ENCODE measurements around the gene KIF6.

Gene KIF6

GRCh38 chr6:39646751-39647420, 78.3 kb downstream of the KIF6 start:
- no peak overlapping the region for H2AFZ ChIP-seq (ENCODE audit: low read depth, low read length, severe bottlenecking)
- no peak overlapping the region for H3K4me2 ChIP-seq (ENCODE audit: low read depth, low read length, poor library complexity, severe bottlenecking)
- H3K27me3 ChIP-seq (ENCODE audit: low read length) = no peaks in the 10 kb centered on the region
- no peaks in the 10 kb centered on the region for H3K79me2 ChIP-seq (ENCODE audit: insufficient read depth, low read length)
- no peaks in the 10 kb centered on the region for H3K36me3 ChIP-seq (ENCODE audit: low read length)
- no peak overlapping the region for H3K27ac ChIP-seq (ENCODE audit: low read depth, low read length)
- no peak overlapping the region for H3K4me3 ChIP-seq (ENCODE audit: insufficient read depth, low read length, poor library complexity, severe bottlenecking)
- TF ChIP-seq CTCF (IDR thresholded peaks at IDR 0.05; ENCODE audit: insufficient read depth, low read length, poor library complexity, severe bottlenecking) = no peak
- no peak for TF ChIP-seq EZH2phosphoT487 (conservative IDR thresholded peaks at IDR 0.05; ENCODE audit: low read length)
- no peaks in the 10 kb centered on the region for H3K9me2 ChIP-seq (replicated peaks; ENCODE audit: insufficient read depth, low read length)
- no peaks in the 10 kb centered on the region for H3K9me3 ChIP-seq (ENCODE audit: insufficient read depth, low read length)
- H3K9ac ChIP-seq (ENCODE audit: low read length) = no peak overlapping the region
- no peaks in the 10 kb centered on the region for H3F3A ChIP-seq (ENCODE audit: insufficient read depth)
- no peaks in the 10 kb centered on the region for H4K20me1 ChIP-seq (ENCODE audit: low read depth, low read length)

GRCh38 chr6:39642270-39642669, 82.9 kb downstream of the KIF6 start:
- H3K27me3 ChIP-seq (ENCODE audit: low read length) = no peaks in the 10 kb centered on the region
- no peak overlapping the region for H2AFZ ChIP-seq (ENCODE audit: low read depth, low read length, severe bottlenecking)
- no peak overlapping the region for H3K9ac ChIP-seq (ENCODE audit: low read length)
- H3F3A ChIP-seq (ENCODE audit: insufficient read depth) = no peaks in the 10 kb centered on the region
- H3K9me3 ChIP-seq (ENCODE audit: insufficient read depth, low read length) = no peaks in the 10 kb centered on the region
- no peak overlapping the region for H3K4me3 ChIP-seq (ENCODE audit: insufficient read depth, low read length, poor library complexity, severe bottlenecking)
- H4K20me1 ChIP-seq (ENCODE audit: low read depth, low read length) = no peaks in the 10 kb centered on the region
- no peak for TF ChIP-seq CTCF (IDR thresholded peaks at IDR 0.05; ENCODE audit: insufficient read depth, low read length, poor library complexity, severe bottlenecking)
- TF ChIP-seq EZH2phosphoT487 (conservative IDR thresholded peaks at IDR 0.05; ENCODE audit: low read length) = no peak
- H3K27ac ChIP-seq (ENCODE audit: low read depth, low read length) = no peak overlapping the region
- H3K4me2 ChIP-seq (ENCODE audit: low read depth, low read length, poor library complexity, severe bottlenecking) = no peak overlapping the region
- H3K79me2 ChIP-seq (ENCODE audit: insufficient read depth, low read length) = no peaks in the 10 kb centered on the region
- H3K9me2 ChIP-seq (replicated peaks; ENCODE audit: insufficient read depth, low read length) = no peaks in the 10 kb centered on the region
- no peaks in the 10 kb centered on the region for H3K36me3 ChIP-seq (ENCODE audit: low read length)

- H3K27ac ChIP-seq (ENCODE audit: low read depth, low read length) = no peak overlapping the region
- H4K20me1 ChIP-seq (ENCODE audit: low read depth, low read length) = no peaks in the 10 kb centered on the region
- H3K27me3 ChIP-seq (ENCODE audit: low read length) = no peaks in the 10 kb centered on the region
- H3F3A ChIP-seq (ENCODE audit: insufficient read depth) = no peaks in the 10 kb centered on the region
- H3K4me2 ChIP-seq (ENCODE audit: low read depth, low read length, poor library complexity, severe bottlenecking) = no peak overlapping the region
- no peak overlapping the region for H3K4me3 ChIP-seq (ENCODE audit: insufficient read depth, low read length, poor library complexity, severe bottlenecking)
- H2AFZ ChIP-seq (ENCODE audit: low read depth, low read length, severe bottlenecking) = no peak overlapping the region
- H3K9me3 ChIP-seq (ENCODE audit: insufficient read depth, low read length) = no peaks in the 10 kb centered on the region
- H3K9ac ChIP-seq (ENCODE audit: low read length) = no peak overlapping the region
- H3K79me2 ChIP-seq (ENCODE audit: insufficient read depth, low read length) = no peaks in the 10 kb centered on the region
- TF ChIP-seq CTCF (IDR thresholded peaks at IDR 0.05; ENCODE audit: insufficient read depth, low read length, poor library complexity, severe bottlenecking) = no peak
- no peak for TF ChIP-seq EZH2phosphoT487 (conservative IDR thresholded peaks at IDR 0.05; ENCODE audit: low read length)
- no peaks in the 10 kb centered on the region for H3K9me2 ChIP-seq (replicated peaks; ENCODE audit: insufficient read depth, low read length)
- H3K36me3 ChIP-seq (ENCODE audit: low read length) = no peaks in the 10 kb centered on the region
Measured at GRCh38 chr6:39638126-39638822, 86.9 kb downstream of the KIF6 start.
